K562 (cell line): ENCODE results near the gene FANCF. TPM values are rescaled to one million over a fixed set of nuclear protein-coding genes. Genes with fewer than 3 reads are reported as not detected.

Experiments used
- ATAC-seq: fragments of 200-7000 bp; cut with Tn5 transposase; 3 replicates; pipeline ENCODE4 v1.9.1; 2020; ENCODE audit warnings: moderate library complexity
- BruUV-seq: library from RNA; stranded (reverse); fragments of 400-500 nt; replicated peaks from 2 replicates; lab custom pipeline; 2021; lab: Mats Ljungman, UMichigan
- CTCF ChIA-PET: fragments of 300-600 bp; formaldehyde crosslinking; extraction: SDS; loops from one replicate; lab custom pipeline; 2021; ENCODE audit warnings: low intra/inter-chr PET ratio; lab: Yijun Ruan, JAX
- POLR2A ChIA-PET: fragments of 300-600, 350-650 bp; sonication (Branson Sonifier 250); formaldehyde crosslinking; extraction: SDS; loops from one replicate; lab custom pipeline; 2021; ENCODE audit warnings: antibody characterized with exemption, inconsistent platforms; lab: Yijun Ruan, JAX
- DNase-seq, 4 experiments: peaks; one replicate each; pipeline versions ENCODE4 v3.0.0 to v3.0.0-alpha.2; 2011 to 2018; ENCODE audit warnings: low spot score in 3 of 4, mixed read lengths in 3 of 4; ENCODE audit errors: extremely low read depth in 1 of 4
- FAIRE-seq: peaks from 2 replicates; lab custom pipeline; 2011; peaks lifted over from hg19 to GRCh38; lab: Jason Lieb, UNC
- H2AFZ ChIP-seq: 2 replicates; pipeline ENCODE4 v1.6.0; 2011; ENCODE audit warnings: low read depth, low read length, control low read depth, inconsistent platforms
- H3K27ac ChIP-seq: fragments of 200-600 bp; 3 replicates; pipeline ENCODE4 v1.8.0; 2011; ENCODE audit warnings: low read depth, mild to moderate bottlenecking, control low read depth, inconsistent platforms, low read length, moderate library complexity, mixed read lengths; ENCODE audit errors: extremely low read depth
- H3K27me3 ChIP-seq, 2 experiments: fragments of 300-600 bp in 1 of 2; 2 replicates in 1 of 2; 3 replicates in 1 of 2; pipeline versions ENCODE4 v1.6.0 to v1.8.0; 2011; ENCODE audit warnings: inconsistent platforms in 2 of 2, low read length in 2 of 2, mild to moderate bottlenecking in 1 of 2, mixed read lengths in 1 of 2, moderate library complexity in 1 of 2; ENCODE audit not compliant: control insufficient read depth in 2 of 2, insufficient read depth in 2 of 2
- H3K36me3 ChIP-seq: fragments of 300-600 bp; 3 replicates; pipeline ENCODE4 v1.8.0; 2011; ENCODE audit warnings: mild to moderate bottlenecking, low read length, inconsistent platforms; ENCODE audit not compliant: control insufficient read depth, insufficient read depth
- H3K4me1 ChIP-seq, 2 experiments: fragments of 200-600 bp in 1 of 2; replicated peaks in 1 of 2; 2 replicates in 1 of 2; 3 replicates in 1 of 2; pipeline versions ENCODE4 v1.5.1 to v1.8.0; 2011; ENCODE audit warnings: inconsistent platforms in 2 of 2, low read length in 2 of 2, mild to moderate bottlenecking in 1 of 2, mixed read lengths in 1 of 2, moderate library complexity in 1 of 2; ENCODE audit not compliant: control insufficient read depth in 2 of 2, insufficient read depth in 2 of 2
- H3K4me2 ChIP-seq: 2 replicates; pipeline ENCODE4 v1.6.1; 2011; ENCODE audit warnings: low read length, control low read depth, inconsistent platforms, mixed read lengths; ENCODE audit not compliant: insufficient read depth
- H3K4me3 ChIP-seq: fragments of 200-600 bp; sonication (generic), shearing (Covaris generic); 2 replicates; pipeline ENCODE4 v1.5.1; 2016; ENCODE audit warnings: control low read depth, inconsistent platforms
- H3K79me2 ChIP-seq: fragments of 200-600 bp; 3 replicates; pipeline ENCODE4 v1.8.0; 2011; ENCODE audit warnings: low read length, inconsistent platforms; ENCODE audit not compliant: control insufficient read depth, insufficient read depth
- H3K9ac ChIP-seq, 2 experiments: 2 replicates each; pipeline versions ENCODE4 v1.6.0 to v1.6.1; 2011; ENCODE audit warnings: low read depth in 2 of 2, low read length in 2 of 2, control low read depth in 1 of 2, inconsistent platforms in 1 of 2, mild to moderate bottlenecking in 1 of 2, mixed read lengths in 1 of 2; ENCODE audit not compliant: insufficient read depth in 1 of 2
- H3K9me1 ChIP-seq: one replicate; pipeline ENCODE4 v1.6.0; 2011; ENCODE audit warnings: inconsistent platforms, mild to moderate bottlenecking, low read length, moderate library complexity; ENCODE audit not compliant: control insufficient read depth, insufficient read depth
- H3K9me3 ChIP-seq: replicated peaks from 2 replicates; pipeline ENCODE4 v1.5.1; 2011; ENCODE audit warnings: low read depth, low read length, inconsistent platforms; ENCODE audit not compliant: control insufficient read depth, insufficient read depth
- H4K20me1 ChIP-seq: replicated peaks from 2 replicates; pipeline ENCODE4 v1.6.1; 2011; ENCODE audit warnings: low read length, inconsistent platforms, mixed read lengths; ENCODE audit not compliant: control insufficient read depth, insufficient read depth
- E2F5 ChIP-seq: sonication (generic); formaldehyde crosslinking; IDR thresholded peaks from 2 replicates; pipeline ENCODE4 v1.8.0; 2022; ENCODE audit warnings: mild to moderate bottlenecking, missing genetic modification reagents
- FOXP1 ChIP-seq: sonication (generic); formaldehyde crosslinking; IDR thresholded peaks from 2 replicates; pipeline ENCODE4 v1.8.0; 2022; ENCODE audit warnings: mild to moderate bottlenecking, missing genetic modification reagents
- JUND ChIP-seq, 2 experiments: IDR thresholded peaks; 2 replicates in 1 of 2; 3 replicates in 1 of 2; pipeline ENCODE4 v1.6.1; 2011; ENCODE audit warnings: borderline replicate concordance in 2 of 2, low read depth in 2 of 2, low read length in 2 of 2, improper control_type of control experiment in 1 of 2, missing biosample characterization in 1 of 2, missing genetic modification characterization in 1 of 2, missing genetic modification reagents in 1 of 2
- NELFE ChIP-seq: IDR thresholded peaks from 2 replicates; pipeline ENCODE4 v1.6.1; 2011; ENCODE audit warnings: mild to moderate bottlenecking; ENCODE audit not compliant: insufficient read depth, insufficient read length
- POLR3A ChIP-seq: IDR thresholded peaks from 2 replicates; pipeline ENCODE4 v1.6.1; 2011; ENCODE audit warnings: borderline replicate concordance, mild to moderate bottlenecking, moderate library complexity; ENCODE audit not compliant: insufficient read length, insufficient read depth; ENCODE audit errors: extremely low read depth
- SMARCA4 ChIP-seq: fragments of 450-650 bp; IDR thresholded peaks from 2 replicates; pipeline ENCODE4 v1.6.1; 2016
- WHSC1 ChIP-seq: IDR thresholded peaks from one replicate; pipeline ENCODE4 v1.6.1; 2012; ENCODE audit warnings: low read length, control low read depth, inconsistent platforms
- ZNF175 ChIP-seq: fragments of 200-800 bp; sonication (Bioruptor generic); IDR thresholded peaks from 2 replicates; pipeline ENCODE4 v1.6.1; 2016; ENCODE audit warnings: low read depth, mild to moderate bottlenecking, missing genetic modification characterization, missing compliant biosample characterization
- WGBS: fragments of 100-300 bp; shearing (Covaris generic); methylation state at CpG from one replicate; pipeline ENCODE4 v1.1.6; 2016; ENCODE audit warnings: low coverage, mixed read lengths; ENCODE audit not compliant: insufficient coverage; ENCODE audit errors: missing lambda C conversion rate; 5-methylcytosine and 5-hydroxymethylcytosine counted together
- in situ Hi-C: fragments of 300-500 bp; cut with MboI; formaldehyde crosslinking; loops from 4 replicates; pipeline ENCODE4 v1.15.0; 2018; ENCODE audit warnings: inconsistent platforms, mixed read lengths
- intact Hi-C: fragments of 100-400 bp; cut with micrococcal nuclease; formaldehyde crosslinking; loops from 2 replicates; pipeline ENCODE4 v1.14.2; 2022
- polyA plus RNA-seq, 8 experiments: library from polyadenylated mRNA; depleted of rRNA in 4 of 8; stranded (reverse) in 5 of 8; unstranded in 3 of 8; fragments of >200 nt; fragmentation: Nextera tagmentation in 2 of 8; fragmentation: Illumina TruSeq in 1 of 8; extraction: Ambion mirVana in 2 of 8; extraction: Trizol in 1 of 8; gene quantifications; 2 replicates each; pipeline versions ENCODE4 v1.2.1 to v1.2.3, GENCODE V29; 2011 to 2014; ENCODE audit warnings: inconsistent platforms in 1 of 8, missing spikeins in 1 of 8
- total RNA-seq, 7 experiments: library from RNA; depleted of rRNA in 6 of 7; stranded (reverse); fragments of >200 nt in 6 of 7; fragmentation: Illumina TruSeq in 2 of 7; extraction: Trizol in 2 of 7; gene quantifications; 2 replicates each; pipeline versions ENCODE4 v1.2.1 to v1.2.3, GENCODE V29; 2011 to 2021; ENCODE audit warnings: low replicate concordance in 1 of 7
- TF ChIP-seq, protein P1 (sequence below): fragments of 450-650 bp; formaldehyde crosslinking; conservative IDR thresholded peaks from 2 replicates; pipeline ENCODE4 v1.4.0; 2022; ENCODE audit warnings: mild to moderate bottlenecking, missing genetic modification characterization

FANCF gene
- total and polyA plus RNA-seq, 9 of the 15 experiments (the other 6 are each of a cell fraction or from before 2014, with no cell fraction given), result 0.99 to 10.3 (median 7.5) TPM

DNA sequence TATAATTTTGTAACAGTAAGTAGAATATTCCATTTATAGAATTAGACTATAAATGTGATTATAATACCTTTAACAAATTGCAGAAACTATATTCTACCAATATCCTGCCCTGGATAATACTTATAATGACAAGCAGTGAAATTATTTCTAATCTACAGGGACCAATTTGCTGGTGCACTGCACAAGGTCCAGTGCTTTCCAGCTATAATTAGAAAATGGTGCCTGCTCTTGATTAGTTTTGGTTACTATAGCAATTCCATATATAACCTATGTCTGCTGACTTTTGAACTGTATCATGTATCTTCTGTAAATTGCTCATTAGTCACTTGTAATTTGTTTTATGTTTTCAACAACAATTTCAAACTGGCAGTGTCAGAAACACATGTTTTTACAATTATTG, 23.1 kb downstream of the FANCF start (continued):
- TF ChIP-seq JUND (IDR thresholded peaks at IDR 0.05; ENCODE audit: borderline replicate concordance, low read depth, low read length) (no peak), JUND (tag; IDR thresholded peaks at IDR 0.05; ENCODE audit: borderline replicate concordance, low read depth, low read length) (no peak), E2F5 (CRISPR knock-in tag) (no peak), ZNF175 (CRISPR knock-in tag) (no peak), SMARCA4 (no peak), WHSC1 (no peak), POLR3A (no peak), FOXP1 (CRISPR knock-in tag) (no peak)
- TF ChIP-seq, protein P1, sequence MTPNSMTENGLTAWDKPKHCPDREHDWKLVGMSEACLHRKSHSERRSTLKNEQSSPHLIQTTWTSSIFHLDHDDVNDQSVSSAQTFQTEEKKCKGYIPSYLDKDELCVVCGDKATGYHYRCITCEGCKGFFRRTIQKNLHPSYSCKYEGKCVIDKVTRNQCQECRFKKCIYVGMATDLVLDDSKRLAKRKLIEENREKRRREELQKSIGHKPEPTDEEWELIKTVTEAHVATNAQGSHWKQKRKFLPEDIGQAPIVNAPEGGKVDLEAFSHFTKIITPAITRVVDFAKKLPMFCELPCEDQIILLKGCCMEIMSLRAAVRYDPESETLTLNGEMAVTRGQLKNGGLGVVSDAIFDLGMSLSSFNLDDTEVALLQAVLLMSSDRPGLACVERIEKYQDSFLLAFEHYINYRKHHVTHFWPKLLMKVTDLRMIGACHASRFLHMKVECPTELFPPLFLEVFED (CRISPR knock-in tag), result no peak

DNA sequence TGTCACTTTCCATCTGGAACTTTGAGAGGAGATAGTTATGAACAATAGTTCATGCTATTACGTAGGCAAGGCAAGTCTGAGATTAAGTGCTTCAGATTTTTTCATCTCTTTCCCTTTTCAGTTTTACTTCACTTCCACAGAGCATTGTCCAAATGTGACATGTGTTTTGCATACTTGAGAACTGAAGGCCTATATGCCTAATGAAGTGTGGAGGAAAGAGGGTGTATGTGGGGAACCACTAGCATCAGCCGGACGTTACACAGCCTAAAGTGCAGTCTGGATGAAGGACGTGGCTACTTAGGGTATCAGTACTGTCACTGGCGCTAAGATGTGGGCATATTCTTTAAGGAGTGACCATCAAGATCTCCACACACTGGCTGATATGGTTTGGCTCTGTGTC, 26.2 kb downstream of the FANCF start:
- no TSS peak for BruUV-seq

More for the DNA sequence above, 26.2 kb downstream of the FANCF start:
- H3K4me1 ChIP-seq, result no peaks in the 10 kb centered on the region
- no peaks in the 10 kb centered on the region for H3K36me3 ChIP-seq
- FAIRE-seq (no peak), ATAC-seq (no peak), DNase-seq (no peak)
- H3K4me3 ChIP-seq, result no peak overlapping the region
- no peak overlapping the region for H3K9ac ChIP-seq
- ChIA-PET CTCF (no interaction called here), POLR2A (no interaction called here)
- H3K9me3 ChIP-seq, result no peaks in the 10 kb centered on the region
- no peak overlapping the region for H3K4me2 ChIP-seq
- no peaks in the 10 kb centered on the region for H3K79me2 ChIP-seq
- WGBS, result 3% methylated on average over 5 of the region's 5 CpGs
- H3K27ac ChIP-seq, result no peak overlapping the region
- H3K9me1 ChIP-seq, result no peaks in the 10 kb centered on the region
- H2AFZ ChIP-seq, result no peak overlapping the region
- no peaks in the 10 kb centered on the region for H4K20me1 ChIP-seq
- intact Hi-C loops (no loop called here), in situ Hi-C loops (no loop called here)
- no peaks in the 10 kb centered on the region for H3K27me3 ChIP-seq
- no peak for TF ChIP-seq NELFE
